Neural progenitor cell (in vitro differentiated cells): ENCODE measurements around the gene SPTLC3. TPM values are rescaled to one million over a fixed set of nuclear protein-coding genes. Genes with fewer than 3 reads are reported as not detected.

Experiments used
- DNase-seq: peaks from one replicate; pipeline ENCODE4 v3.0.0-alpha.2; 2016; ENCODE audit warnings: low spot score
- H2AFZ ChIP-seq: fragments of 200-600 bp; sonication (generic); replicated peaks from 2 replicates; pipeline ENCODE4 v1.6.1; 2016; ENCODE audit warnings: antibody characterized with exemption
- H3F3A ChIP-seq: fragments of 200-600 bp; sonication (generic); 2 replicates; pipeline ENCODE4 v1.6.1; 2016; ENCODE audit warnings: antibody characterized with exemption, low read depth
- H3K27ac ChIP-seq: fragments of 200-600 bp; sonication (generic); 2 replicates; pipeline ENCODE4 v1.5.1; 2016; ENCODE audit warnings: mild to moderate bottlenecking
- H3K27me3 ChIP-seq: fragments of 200-600 bp; sonication (generic); 2 replicates; pipeline ENCODE4 v1.6.1; 2016; ENCODE audit warnings: mild to moderate bottlenecking, moderate library complexity
- H3K36me3 ChIP-seq: fragments of 200-600 bp; sonication (generic); 2 replicates; pipeline ENCODE4 v1.5.1; 2016
- H3K4me1 ChIP-seq: fragments of 200-600 bp; sonication (generic); 2 replicates; pipeline ENCODE4 v1.6.1; 2016; ENCODE audit warnings: mixed run types
- H3K4me2 ChIP-seq: fragments of 200-600 bp; sonication (generic); 2 replicates; pipeline ENCODE4 v1.6.1; 2016
- H3K4me3 ChIP-seq: fragments of 200-600 bp; sonication (generic); 2 replicates; pipeline ENCODE4 v1.5.1; 2016
- H3K79me2 ChIP-seq: fragments of 200-600 bp; sonication (generic); 2 replicates; pipeline ENCODE4 v1.6.1; 2016; ENCODE audit warnings: low read depth
- H3K9ac ChIP-seq: fragments of 200-600 bp; sonication (generic); 2 replicates; pipeline ENCODE4 v1.6.1; 2016
- H3K9me3 ChIP-seq: fragments of 200-600 bp; sonication (generic); 2 replicates; pipeline ENCODE4 v1.5.1; 2016; ENCODE audit warnings: low read depth
- H4K20me1 ChIP-seq: fragments of 200-600 bp; sonication (generic); 2 replicates; pipeline ENCODE4 v1.6.1; 2016; ENCODE audit warnings: low read depth
- H3K27ac Mint-ChIP-seq: 3 replicates; pipeline ENCODE4 v1.8.0; 2021; ENCODE audit warnings: mixed read lengths
- H3K27me3 Mint-ChIP-seq: 2 replicates; pipeline ENCODE4 v1.8.0; 2022; ENCODE audit warnings: low read depth, mild to moderate bottlenecking, inconsistent platforms, moderate library complexity, mixed read lengths; ENCODE audit not compliant: insufficient read depth
- H3K36me3 Mint-ChIP-seq: 3 replicates; pipeline ENCODE4 v1.8.0; 2021; ENCODE audit warnings: mixed read lengths
- H3K4me1 Mint-ChIP-seq: 3 replicates; pipeline ENCODE4 v1.8.0; 2021; ENCODE audit warnings: mixed read lengths
- H3K4me3 Mint-ChIP-seq: 3 replicates; pipeline ENCODE4 v1.8.0; 2021; ENCODE audit warnings: mild to moderate bottlenecking, moderate library complexity, mixed read lengths
- H3K9me3 Mint-ChIP-seq: 3 replicates; pipeline ENCODE4 v1.8.0; 2020; ENCODE audit warnings: mixed read lengths
- CTCF ChIP-seq: fragments of 200-600 bp; sonication (generic); IDR thresholded peaks from 2 replicates; pipeline ENCODE4 v1.5.1; 2017; ENCODE audit warnings: antibody characterized with exemption, mild to moderate bottlenecking
- EZH2 ChIP-seq: fragments of 200-600 bp; sonication (generic); IDR thresholded peaks from 2 replicates; pipeline ENCODE4 v1.6.1; 2017; ENCODE audit warnings: antibody characterized with exemption, mild to moderate bottlenecking, moderate library complexity
- EZH2phosphoT487 ChIP-seq: fragments of 200-600 bp; sonication (generic); IDR thresholded peaks from 2 replicates; pipeline ENCODE4 v1.6.1; 2017; ENCODE audit warnings: antibody characterized with exemption
- total RNA-seq: library from RNA; depleted of rRNA; stranded (reverse); fragments of >200 nt; gene quantifications from 2 replicates; pipeline ENCODE4 v1.2.3, GENCODE V29; 2015; ENCODE audit warnings: low replicate concordance

The SPTLC3 gene
- total RNA-seq, 1 donor from 2014 or later: 4.2 TPM

GRCh38 chr20:13109658-13110057 is 100.9 kb downstream of the SPTLC3 start:
- Histone ChIP-seq H3F3A (no peaks in the 10 kb centered on the region), H3K79me2 (no peaks in the 10 kb centered on the region), H3K36me3 (no peaks in the 10 kb centered on the region), H3K9ac (no peak overlapping the region), H4K20me1 (no peaks in the 10 kb centered on the region), H3K9me3 (no peaks in the 10 kb centered on the region), H3K4me3 (no peak overlapping the region), H3K27me3 (no peaks in the 10 kb centered on the region), H3K4me2 (no peak overlapping the region), H2AFZ (no peak overlapping the region), H3K27ac (no peak overlapping the region), H3K4me1 (peaks cover 17% of the 10 kb centered on the region)
- no peak for DNase-seq
- no peak for TF ChIP-seq CTCF
- TF ChIP-seq EZH2: no peak
- TF ChIP-seq EZH2phosphoT487: no peak
- peaks cover 4% of the 10 kb centered on the region for H3K27me3 Mint-ChIP-seq
- no peak overlapping the region for H3K27ac Mint-ChIP-seq
- H3K36me3 Mint-ChIP-seq: no peaks in the 10 kb centered on the region
- H3K4me1 Mint-ChIP-seq: peaks cover 20% of the 10 kb centered on the region
- H3K9me3 Mint-ChIP-seq: no peaks in the 10 kb centered on the region
- no peak overlapping the region for H3K4me3 Mint-ChIP-seq

GRCh38 chr20:13110796-13111195 is 102.0 kb downstream of the SPTLC3 start:
- no peaks in the 10 kb centered on the region for H3K36me3 ChIP-seq
- no peak overlapping the region for H3K4me3 Mint-ChIP-seq
- no peaks in the 10 kb centered on the region for H3F3A ChIP-seq
- peak overlapping the region; percentile 92 for H3K27ac Mint-ChIP-seq
- no peaks in the 10 kb centered on the region for H3K27me3 ChIP-seq
- no peaks in the 10 kb centered on the region for H3K36me3 Mint-ChIP-seq
- peaks cover 7% of the 10 kb centered on the region for H3K4me1 ChIP-seq
- no peak overlapping the region for H3K9ac ChIP-seq
- no peaks in the 10 kb centered on the region for H3K9me3 ChIP-seq
- TF ChIP-seq EZH2: no peak
- no peak for TF ChIP-seq EZH2phosphoT487
- TF ChIP-seq CTCF: no peak
- peaks cover 4% of the 10 kb centered on the region for H3K27me3 Mint-ChIP-seq
- H3K4me3 ChIP-seq: no peak overlapping the region
- H2AFZ ChIP-seq: no peak overlapping the region
- no peak overlapping the region for H3K27ac ChIP-seq
- no peak overlapping the region for H3K4me2 ChIP-seq
- H3K4me1 Mint-ChIP-seq: peaks cover 13% of the 10 kb centered on the region
- no peaks in the 10 kb centered on the region for H4K20me1 ChIP-seq
- no peaks in the 10 kb centered on the region for H3K79me2 ChIP-seq
- no peaks in the 10 kb centered on the region for H3K9me3 Mint-ChIP-seq
- DNase-seq: peak; percentile 31

- H3K9me3 Mint-ChIP-seq: no peaks in the 10 kb centered on the region
- Histone ChIP-seq H3F3A (no peaks in the 10 kb centered on the region), H3K4me3 (no peak overlapping the region), H3K27ac (no peak overlapping the region), H3K27me3 (no peaks in the 10 kb centered on the region), H4K20me1 (no peaks in the 10 kb centered on the region), H3K79me2 (no peaks in the 10 kb centered on the region), H3K9me3 (no peaks in the 10 kb centered on the region), H3K4me2 (no peak overlapping the region), H2AFZ (no peak overlapping the region), H3K4me1 (peaks cover 7% of the 10 kb centered on the region), H3K36me3 (no peaks in the 10 kb centered on the region), H3K9ac (no peak overlapping the region)
- H3K4me3 Mint-ChIP-seq: no peak overlapping the region
- H3K27ac Mint-ChIP-seq: no peak overlapping the region
- H3K4me1 Mint-ChIP-seq: peaks cover 13% of the 10 kb centered on the region
- DNase-seq: no peak
- TF ChIP-seq EZH2 (no peak), EZH2phosphoT487 (no peak), CTCF (no peak)
- no peaks in the 10 kb centered on the region for H3K36me3 Mint-ChIP-seq
- H3K27me3 Mint-ChIP-seq: peaks cover 4% of the 10 kb centered on the region
These were observed 102.6 kb downstream of the SPTLC3 start for GRCh38 chr20:13111249-13111911.
